Tongue (tissue), 2 donors: Measurements from ENCODE around the gene DBNDD1. TPM values are rescaled to one million over a fixed set of nuclear protein-coding genes. Genes with fewer than 3 reads are reported as not detected.

Experiments used
- DNase-seq: peaks from one replicate; pipeline ENCODE4 v3.0.0-alpha.2; 2015
- total RNA-seq: library from RNA; depleted of rRNA; stranded (reverse); fragments of >200 nt; gene quantifications from one replicate; pipeline ENCODE4 v1.2.3, GENCODE V29; 2014

DBNDD1 gene
- total RNA-seq, 1 donor from 2014 or later: 2.3 TPM

DNA sequence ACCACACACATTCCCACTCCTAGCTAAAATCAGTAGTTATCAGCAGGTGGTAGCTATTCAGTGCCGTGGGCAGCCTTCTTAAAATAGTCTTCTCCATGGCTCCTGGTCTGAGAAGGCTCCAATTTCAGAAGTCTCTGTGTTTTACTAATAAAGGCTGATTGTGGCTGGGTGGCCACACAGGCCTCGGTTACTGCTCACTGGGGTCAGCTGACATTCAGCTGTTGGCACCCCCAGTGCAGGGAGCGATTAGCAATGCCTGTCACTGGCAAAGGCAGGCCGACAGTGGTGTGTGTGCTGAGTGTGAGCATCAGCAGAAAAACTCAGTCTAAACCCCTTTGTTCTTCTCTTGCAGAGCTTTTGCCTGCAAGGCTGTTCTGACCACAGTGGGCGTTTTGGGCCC lies 16.6 kb upstream of the DBNDD1 start:
- peak; percentile 12 for DNase-seq

GRCh38 chr16:90034504-90034903 lies 15.2 kb upstream of the DBNDD1 start:
- no peak for DNase-seq

DNA sequence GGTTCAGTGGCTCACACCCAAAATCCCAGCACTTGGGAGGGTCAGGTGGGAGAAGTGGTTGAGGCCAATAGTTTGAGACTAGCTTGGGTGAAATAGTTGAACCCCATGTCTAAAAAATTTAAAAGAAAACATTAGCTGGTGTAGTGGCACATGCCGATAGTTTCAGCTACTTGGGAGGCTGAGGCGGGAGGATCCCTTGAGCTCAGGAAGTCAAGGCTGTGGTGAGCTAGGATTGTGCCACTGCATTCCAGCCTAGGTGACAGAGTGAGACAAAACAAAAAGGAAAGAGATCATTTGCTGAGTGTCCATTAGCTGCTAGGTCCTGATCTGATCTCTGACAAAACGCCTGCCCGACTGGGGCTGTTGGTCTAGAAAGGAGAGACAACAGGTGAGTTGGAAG lies 14.1 kb upstream of the DBNDD1 start:
- DNase-seq: no peak

GRCh38 chr16:90032674-90033331 lies 13.5 kb upstream of the DBNDD1 start:
- DNase-seq: peak; percentile 54

DNA sequence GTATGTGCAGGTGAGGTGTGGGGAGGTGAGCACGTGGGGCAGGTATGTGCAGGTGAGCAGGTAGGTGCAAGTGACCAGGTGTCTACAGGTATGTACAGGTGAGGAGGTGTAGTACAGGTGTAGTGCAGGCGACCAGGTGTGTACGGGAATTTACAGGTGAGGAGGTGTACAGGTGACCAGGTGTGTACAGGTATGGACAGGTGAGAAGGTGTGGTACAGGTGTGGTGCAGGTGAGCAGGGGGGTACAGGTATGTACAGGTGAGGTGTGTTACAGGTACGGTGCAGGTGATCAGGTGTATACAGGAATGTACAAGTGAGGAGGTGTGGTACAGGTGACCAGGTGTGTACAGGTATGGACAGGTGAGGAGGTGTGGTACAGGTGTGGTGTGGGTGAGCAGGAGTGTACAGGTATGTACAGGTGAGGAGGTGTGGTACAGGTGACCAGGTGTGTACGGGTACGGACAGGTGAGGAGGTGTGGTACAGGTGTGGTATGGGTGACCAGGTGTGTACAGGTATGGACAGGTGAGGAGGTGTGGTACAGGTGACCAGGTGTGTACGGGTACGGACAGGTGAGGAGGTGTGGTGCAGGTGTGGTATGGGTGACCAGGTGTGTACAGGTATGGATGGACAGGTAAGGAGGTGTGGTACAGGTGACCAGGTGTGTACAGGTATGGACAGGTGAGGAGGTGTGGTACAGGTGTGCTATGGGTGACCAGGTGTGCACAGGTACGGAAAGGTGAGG lies 12.8 kb upstream of the DBNDD1 start:
- peak; percentile 50 for DNase-seq

DNA sequence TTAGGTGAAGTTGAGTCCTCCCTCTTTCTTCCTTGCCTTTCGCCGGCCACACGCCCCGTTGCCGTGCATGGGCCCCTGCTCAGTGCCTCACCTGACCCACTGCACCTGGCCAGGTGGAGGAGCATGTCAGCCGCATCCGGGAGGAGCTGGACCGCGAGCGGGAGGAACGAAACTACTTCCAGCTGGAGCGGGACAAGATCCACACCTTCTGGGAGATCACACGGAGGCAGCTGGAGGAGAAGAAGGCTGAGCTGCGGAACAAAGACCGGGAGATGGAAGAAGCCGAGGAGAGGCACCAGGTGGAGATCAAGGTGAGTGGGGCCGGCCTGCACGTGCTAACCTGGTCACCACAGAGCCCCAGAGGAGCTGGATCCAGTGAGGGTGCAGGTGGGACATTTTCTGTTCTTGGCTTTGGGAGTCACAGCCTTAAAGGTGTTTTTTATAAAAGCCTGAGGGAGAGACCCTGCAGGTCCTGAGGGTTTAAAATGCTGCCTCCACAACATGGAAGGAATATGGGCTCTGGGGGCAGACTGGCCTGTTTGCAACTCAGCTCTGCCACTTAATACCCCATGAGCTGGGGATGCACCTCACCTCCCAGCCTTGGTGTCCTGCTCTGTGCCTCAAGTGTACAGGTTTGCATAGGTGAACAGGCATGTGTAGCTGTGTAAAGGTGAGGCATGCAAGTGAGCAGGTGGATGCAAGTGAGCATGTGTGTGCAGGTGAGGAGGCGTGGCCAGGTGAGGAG lies 12.1 kb upstream of the DBNDD1 start:
- DNase-seq: no peak

GRCh38 chr16:90028985-90029384 lies 9.7 kb upstream of the DBNDD1 start:
- DNase-seq: no peak

GRCh38 chr16:90027611-90028010 lies 8.4 kb upstream of the DBNDD1 start:
- no peak for DNase-seq

DNA sequence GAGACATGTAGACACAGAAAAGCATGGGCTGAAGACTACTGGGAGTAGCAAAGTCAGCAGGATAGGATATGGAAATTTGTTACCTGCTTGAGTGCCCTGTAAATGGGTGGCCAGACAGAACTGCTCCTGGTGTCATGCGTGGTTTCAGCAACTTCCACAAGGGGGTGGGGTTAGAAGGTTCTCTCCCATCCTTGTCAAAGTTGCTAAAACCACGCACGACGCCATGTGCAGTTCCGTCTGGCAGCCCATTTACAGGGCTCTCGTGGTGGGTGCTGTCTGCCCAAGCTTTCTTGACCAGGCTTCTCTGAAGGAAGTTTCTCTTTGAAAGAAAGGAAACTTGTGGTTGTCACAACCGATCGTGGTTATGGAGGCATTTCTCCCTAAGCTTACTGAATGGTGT lies 6.9 kb upstream of the DBNDD1 start:
- no peak for DNase-seq

DNA sequence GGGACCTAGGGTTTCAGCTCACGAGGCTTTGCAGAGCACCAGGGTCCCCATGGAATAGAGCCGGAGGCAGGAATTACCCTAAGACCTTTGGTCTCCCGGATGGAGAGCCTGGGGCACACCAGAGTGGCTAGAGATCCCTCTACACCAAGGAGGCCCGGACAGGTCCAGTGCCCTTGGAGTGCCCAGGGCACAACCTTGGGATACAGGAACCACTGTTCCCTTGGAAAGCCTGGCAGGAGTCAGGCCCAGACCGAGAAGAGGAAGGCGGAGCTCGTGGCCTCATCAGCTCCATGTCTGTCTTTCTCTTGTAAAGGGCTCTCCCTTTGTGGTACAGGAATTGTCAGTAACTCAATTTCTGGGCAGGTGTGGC lies 3.8 kb upstream of the DBNDD1 start:
- DNase-seq: no peak

DNA sequence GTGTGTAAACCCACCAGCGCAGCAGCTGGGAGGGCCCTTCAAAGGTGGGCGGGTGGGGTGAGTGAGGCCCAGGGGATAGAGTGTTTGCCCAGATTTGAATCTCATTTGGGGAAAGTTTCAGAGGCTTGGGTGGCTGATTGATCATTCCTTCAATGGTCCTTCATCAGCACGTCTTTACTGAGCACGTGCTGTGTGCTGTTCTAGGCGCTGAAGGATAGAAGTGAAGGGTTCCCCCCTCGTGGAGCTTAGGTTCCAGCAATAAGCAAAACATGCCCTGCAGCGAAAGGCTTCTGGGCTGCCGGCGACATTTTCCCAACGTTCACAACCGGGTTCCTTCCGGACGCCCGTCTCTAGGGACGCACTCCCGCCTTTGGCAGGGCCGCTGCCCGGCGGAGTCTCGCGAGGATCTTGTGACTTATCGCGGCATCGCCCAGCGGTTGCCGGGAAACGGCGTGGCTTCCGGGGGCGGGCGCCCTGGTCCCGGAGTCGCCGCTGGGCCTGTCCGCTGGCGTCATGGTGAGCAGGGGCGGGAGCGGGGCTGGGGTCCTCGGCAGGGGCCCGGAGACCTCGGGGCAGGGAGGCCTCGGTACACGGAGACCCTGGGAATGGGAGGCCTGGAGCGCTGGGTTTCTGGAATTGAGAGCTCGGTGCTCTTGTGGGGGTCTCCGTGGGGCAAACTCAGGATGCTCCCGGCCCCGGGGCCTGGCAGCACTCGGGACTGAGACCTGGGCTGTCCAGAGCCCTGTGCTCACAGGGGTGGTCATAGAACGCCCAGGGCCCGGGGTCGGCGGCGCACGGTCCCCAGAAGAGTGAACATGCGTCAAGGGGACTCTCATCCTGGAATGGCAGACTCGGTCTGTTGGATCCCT lies 3.2 kb upstream of the DBNDD1 start:
- DNase-seq: peak; percentile 95

- peak; percentile 17 for DNase-seq
Observed at GRCh38 chr16:90020838-90021382, 1.7 kb upstream of the DBNDD1 start.

- no peak for DNase-seq
Observed at GRCh38 chr16:90020260-90020837, 1.1 kb upstream of the DBNDD1 start.

GRCh38 chr16:90019543-90020259 lies 445 bp upstream of the DBNDD1 start:
- peak; percentile 69 for DNase-seq

- DNase-seq: no peak
Observed at GRCh38 chr16:90018297-90018651, 982 bp downstream of the DBNDD1 start.

DNA sequence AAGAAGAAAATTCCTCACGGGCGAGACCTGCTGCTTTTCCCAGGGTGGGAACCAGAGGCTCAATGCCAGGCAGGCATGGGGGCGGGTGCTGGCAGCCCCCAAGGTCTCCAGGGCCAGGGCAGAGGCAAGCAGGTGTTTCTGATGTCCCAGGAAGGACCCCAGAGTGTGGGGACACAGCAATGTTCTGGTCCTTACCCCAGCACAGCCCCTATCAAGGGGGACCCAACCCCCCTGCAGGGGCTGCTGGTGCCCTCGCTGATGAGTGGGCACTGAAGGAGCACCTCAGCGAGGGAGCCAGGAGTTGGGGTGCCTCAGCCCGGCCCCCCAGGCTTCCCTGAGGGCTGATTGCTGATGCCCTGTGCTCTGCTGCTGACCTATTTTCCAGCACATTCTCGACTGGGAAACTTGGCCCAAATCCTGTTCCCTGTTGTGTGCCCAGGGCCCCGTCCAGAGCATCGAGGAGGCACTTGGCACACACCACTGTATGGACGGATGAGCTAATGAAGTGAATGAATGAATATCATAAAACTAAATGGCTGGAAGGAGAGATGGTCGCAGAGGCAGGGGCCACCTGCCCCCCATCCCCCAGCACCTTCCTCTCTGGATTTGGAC lies 2.8 kb downstream of the DBNDD1 start:
- DNase-seq: no peak

GRCh38 chr16:90015586-90016338 lies 3.5 kb downstream of the DBNDD1 start:
- no peak for DNase-seq

DNA sequence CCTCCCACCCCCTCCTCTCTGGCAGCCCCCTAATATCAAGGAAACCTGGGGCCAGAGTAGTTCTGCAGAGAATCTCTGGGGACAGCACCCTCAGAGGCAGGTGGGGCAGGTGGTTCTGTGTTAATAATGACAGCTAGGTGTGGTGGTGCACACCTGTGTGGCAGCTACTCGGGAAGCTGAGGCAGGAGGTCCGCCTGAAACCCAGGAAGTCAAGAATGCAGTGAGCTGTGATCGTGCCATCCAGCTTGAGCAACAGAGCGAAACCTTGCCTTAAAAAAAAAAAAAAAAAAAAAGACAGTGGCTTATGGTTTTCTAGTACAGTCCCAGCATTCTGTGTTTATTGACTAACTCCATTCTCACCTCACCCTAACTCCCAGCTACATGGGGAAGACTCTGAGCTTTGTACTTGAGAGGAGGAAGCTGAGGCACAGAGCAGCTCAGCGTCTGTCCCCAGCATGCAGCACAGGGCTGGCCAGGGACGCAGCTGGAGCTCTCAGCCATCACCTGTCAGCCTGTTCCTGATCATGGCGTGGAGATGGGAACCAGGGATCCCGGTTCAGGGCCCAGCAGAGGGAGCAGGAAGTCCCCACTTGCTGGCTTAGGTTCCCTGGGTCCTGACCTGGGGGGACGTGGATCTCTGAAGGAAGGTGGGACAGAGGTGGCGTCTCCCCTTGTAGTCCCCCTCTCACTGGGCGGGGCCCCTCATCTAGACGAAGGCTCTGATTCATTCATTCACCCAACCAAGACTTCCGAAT lies 6.1 kb downstream of the DBNDD1 start:
- no peak for DNase-seq

DNA sequence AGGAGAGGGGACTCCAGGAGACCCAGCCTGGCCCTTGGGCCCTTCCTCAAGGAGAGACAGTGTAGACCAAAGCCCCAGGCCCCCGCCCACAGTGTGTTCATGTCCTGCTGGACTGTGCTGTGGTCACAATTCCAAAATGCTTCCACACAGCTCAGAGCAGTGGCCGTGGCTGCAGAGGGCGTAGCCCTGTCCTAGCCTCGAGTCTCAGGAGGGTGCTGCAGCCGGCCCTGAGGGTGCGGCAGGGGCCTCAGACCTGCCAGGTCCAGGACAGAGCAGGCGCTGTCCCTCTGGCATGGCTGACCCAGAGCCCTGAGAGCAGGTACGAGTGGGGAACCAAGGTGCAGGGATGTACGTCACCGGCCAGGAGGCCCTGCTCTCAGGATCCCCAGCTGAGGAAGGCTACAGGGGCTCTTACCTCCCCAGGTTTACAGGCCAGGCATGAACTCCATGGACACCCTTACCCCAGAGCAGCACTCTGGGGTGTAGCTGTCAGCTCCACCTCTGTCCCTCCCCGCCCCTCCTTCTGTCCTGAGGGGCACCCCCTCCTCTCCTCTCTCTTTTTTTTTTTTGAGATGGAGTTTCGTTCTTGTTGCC lies 7.3 kb downstream of the DBNDD1 start:
- no peak for DNase-seq
